Measurements from ENCODE around the gene GPR107.

GRCh38 chr9:130167927-130168326 lies 114.2 kb downstream of the GPR107 start:
- no peak for TF ChIP-seq POLR2A (IDR thresholded peaks at IDR 0.05)
- TF ChIP-seq CTCF (IDR thresholded peaks at IDR 0.05): no peak
- no peak for TF ChIP-seq POLR2AphosphoS5 (IDR thresholded peaks at IDR 0.05; ENCODE audit: insufficient read depth in 1 of 2, low read depth in 1 of 2)
